IMR-90 (cell line): Measurements from ENCODE around the gene CD81.
"Not testable (repeated sequence)": the region's sequence is repeated elsewhere in the genome, so short reads cannot be mapped to it uniquely, and the experiment has no call there.

Experiments
- MXI1 ChIP-seq: IDR thresholded peaks from 2 replicates; pipeline ENCODE4 v1.6.1; 2012; ENCODE audit warnings: low read depth, mild to moderate bottlenecking, low read length, moderate library complexity, borderline replicate concordance
- POLR2A ChIP-seq: IDR thresholded peaks from 2 replicates; pipeline ENCODE4 v1.6.1; 2012; ENCODE audit warnings: mild to moderate bottlenecking, low read depth, low read length
- TF ChIP-seq, protein P1 (sequence below): conservative IDR thresholded peaks from 2 replicates; pipeline ENCODE4 v1.5.1; 2012; ENCODE audit warnings: mild to moderate bottlenecking, low read depth, low read length, improper control_type of control experiment
- TF ChIP-seq, protein P2 (sequence below): fragments of 150-350 bp; IDR thresholded peaks from 2 replicates; pipeline ENCODE4 v1.6.1; 2017; ENCODE audit warnings: mild to moderate bottlenecking, antibody characterized with exemption, low read length, low read depth

DNA sequence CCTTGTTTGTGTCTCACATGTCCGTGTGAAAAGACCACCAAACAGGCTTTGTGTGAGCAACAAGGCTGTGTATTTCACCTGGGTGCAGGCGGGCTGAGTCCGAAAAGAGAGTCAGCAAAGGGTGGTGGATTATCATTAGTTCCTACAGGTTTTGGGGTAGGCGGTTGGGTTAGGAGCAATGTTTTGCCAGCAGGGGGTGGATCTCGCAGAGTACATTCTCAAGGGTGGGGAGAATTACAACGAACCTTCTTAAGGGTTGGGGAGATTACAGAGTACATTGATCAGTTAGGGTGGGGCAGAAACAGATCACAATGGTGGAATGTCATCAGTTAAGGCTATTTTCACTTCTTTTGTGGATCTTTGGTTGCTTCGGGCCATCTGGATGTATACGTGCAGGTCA, 38.4 kb upstream of the CD81 start:
- TF ChIP-seq, protein P1, sequence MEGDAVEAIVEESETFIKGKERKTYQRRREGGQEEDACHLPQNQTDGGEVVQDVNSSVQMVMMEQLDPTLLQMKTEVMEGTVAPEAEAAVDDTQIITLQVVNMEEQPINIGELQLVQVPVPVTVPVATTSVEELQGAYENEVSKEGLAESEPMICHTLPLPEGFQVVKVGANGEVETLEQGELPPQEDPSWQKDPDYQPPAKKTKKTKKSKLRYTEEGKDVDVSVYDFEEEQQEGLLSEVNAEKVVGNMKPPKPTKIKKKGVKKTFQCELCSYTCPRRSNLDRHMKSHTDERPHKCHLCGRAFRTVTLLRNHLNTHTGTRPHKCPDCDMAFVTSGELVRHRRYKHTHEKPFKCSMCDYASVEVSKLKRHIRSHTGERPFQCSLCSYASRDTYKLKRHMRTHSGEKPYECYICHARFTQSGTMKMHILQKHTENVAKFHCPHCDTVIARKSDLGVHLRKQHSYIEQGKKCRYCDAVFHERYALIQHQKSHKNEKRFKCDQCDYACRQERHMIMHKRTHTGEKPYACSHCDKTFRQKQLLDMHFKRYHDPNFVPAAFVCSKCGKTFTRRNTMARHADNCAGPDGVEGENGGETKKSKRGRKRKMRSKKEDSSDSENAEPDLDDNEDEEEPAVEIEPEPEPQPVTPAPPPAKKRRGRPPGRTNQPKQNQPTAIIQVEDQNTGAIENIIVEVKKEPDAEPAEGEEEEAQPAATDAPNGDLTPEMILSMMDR = not testable (repeated sequence)
- not testable (repeated sequence) for TF ChIP-seq POLR2A, MXI1
- TF ChIP-seq, protein P2, sequence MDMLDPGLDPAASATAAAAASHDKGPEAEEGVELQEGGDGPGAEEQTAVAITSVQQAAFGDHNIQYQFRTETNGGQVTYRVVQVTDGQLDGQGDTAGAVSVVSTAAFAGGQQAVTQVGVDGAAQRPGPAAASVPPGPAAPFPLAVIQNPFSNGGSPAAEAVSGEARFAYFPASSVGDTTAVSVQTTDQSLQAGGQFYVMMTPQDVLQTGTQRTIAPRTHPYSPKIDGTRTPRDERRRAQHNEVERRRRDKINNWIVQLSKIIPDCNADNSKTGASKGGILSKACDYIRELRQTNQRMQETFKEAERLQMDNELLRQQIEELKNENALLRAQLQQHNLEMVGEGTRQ = not testable (repeated sequence)
